Measurements from ENCODE around the gene SEZ6. TPM values are rescaled to one million over a fixed set of nuclear protein-coding genes. Genes with fewer than 3 reads are reported as not detected.

The SEZ6 gene
- total RNA-seq, 1 donor from 2014 or later, result 1.5 TPM

DNA sequence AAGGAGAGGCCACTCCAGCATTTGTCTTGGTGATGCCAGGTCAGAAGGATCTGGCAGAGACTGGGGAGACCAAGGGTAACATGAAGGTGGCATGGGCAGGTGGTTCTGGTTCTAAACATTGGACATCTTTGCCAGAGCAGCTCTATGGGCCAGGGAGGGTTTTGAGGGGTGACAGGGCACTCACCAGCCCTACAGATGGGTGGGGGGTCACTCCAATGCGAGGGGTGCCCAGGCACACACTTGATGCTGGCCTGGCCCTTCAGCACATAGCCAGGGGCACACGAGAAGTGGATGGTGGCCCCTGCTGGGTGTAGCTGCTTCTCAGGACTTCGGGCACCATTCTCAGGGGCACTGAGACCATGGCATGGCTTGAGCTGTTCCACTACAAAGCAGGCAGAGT is 49.0 kb downstream of the SEZ6 start:
- H3K4me3 Mint-ChIP-seq, result no peak overlapping the region

DNA sequence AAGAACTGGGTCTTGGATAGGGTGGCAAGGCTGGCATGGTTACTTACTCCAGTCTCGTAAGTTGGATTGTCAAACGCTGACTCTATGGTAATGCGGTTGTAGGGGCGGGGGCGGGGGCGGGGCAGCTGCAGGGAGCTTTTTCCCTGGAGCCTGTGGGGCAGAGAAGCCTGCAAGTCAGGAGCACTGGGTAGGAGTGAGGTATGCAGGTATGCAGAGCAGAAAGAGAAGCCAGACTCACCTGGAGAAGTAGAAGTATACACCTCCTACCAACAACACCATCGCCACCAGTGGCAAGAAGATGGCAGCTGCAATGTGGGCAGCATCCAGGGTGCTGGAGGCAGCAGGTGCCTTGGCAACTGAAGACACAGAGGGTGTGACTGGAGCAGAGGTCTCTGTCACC is 49.7 kb downstream of the SEZ6 start:
- no peaks in the 10 kb centered on the region for H3K27me3 ChIP-seq
- H3K4me1 ChIP-seq, result no peaks in the 10 kb centered on the region
- no peaks in the 10 kb centered on the region for H3K36me3 Mint-ChIP-seq
- H3K36me3 ChIP-seq, result no peaks in the 10 kb centered on the region
- no peak overlapping the region for H2AFZ ChIP-seq (replicated peaks)
- no peak overlapping the region for H3K27ac Mint-ChIP-seq
- H4K20me1 ChIP-seq (ENCODE audit: low read depth), result peaks cover 13% of the 10 kb centered on the region
- H3K4me3 ChIP-seq, result no peak overlapping the region
- H3K27me3 Mint-ChIP-seq (ENCODE audit: insufficient read depth, low read depth), result peaks cover 6% of the 10 kb centered on the region
- TF ChIP-seq EZH2phosphoT487 (IDR thresholded peaks at IDR 0.05), result no peak
- TF ChIP-seq, protein P1, sequence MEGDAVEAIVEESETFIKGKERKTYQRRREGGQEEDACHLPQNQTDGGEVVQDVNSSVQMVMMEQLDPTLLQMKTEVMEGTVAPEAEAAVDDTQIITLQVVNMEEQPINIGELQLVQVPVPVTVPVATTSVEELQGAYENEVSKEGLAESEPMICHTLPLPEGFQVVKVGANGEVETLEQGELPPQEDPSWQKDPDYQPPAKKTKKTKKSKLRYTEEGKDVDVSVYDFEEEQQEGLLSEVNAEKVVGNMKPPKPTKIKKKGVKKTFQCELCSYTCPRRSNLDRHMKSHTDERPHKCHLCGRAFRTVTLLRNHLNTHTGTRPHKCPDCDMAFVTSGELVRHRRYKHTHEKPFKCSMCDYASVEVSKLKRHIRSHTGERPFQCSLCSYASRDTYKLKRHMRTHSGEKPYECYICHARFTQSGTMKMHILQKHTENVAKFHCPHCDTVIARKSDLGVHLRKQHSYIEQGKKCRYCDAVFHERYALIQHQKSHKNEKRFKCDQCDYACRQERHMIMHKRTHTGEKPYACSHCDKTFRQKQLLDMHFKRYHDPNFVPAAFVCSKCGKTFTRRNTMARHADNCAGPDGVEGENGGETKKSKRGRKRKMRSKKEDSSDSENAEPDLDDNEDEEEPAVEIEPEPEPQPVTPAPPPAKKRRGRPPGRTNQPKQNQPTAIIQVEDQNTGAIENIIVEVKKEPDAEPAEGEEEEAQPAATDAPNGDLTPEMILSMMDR (IDR thresholded peaks at IDR 0.05), result no peak
- no peak for TF ChIP-seq EZH2 (IDR thresholded peaks at IDR 0.05)
- no peaks in the 10 kb centered on the region for H3K9me3 ChIP-seq (ENCODE audit: low read depth)
- peaks cover 1% of the 10 kb centered on the region for H3K79me2 ChIP-seq (ENCODE audit: low read depth)
- H3K9ac ChIP-seq, result no peak overlapping the region
- H3K4me1 Mint-ChIP-seq, result no peaks in the 10 kb centered on the region
- DNase-seq (ENCODE audit: low spot score), result no peak
- H3K27ac ChIP-seq, result no peak overlapping the region
- peaks cover 18% of the 10 kb centered on the region for H3F3A ChIP-seq (ENCODE audit: low read depth)
- no peak overlapping the region for H3K4me3 Mint-ChIP-seq
- H3K4me2 ChIP-seq, result no peak overlapping the region
- no peaks in the 10 kb centered on the region for H3K9me3 Mint-ChIP-seq

More for the DNA sequence above, 49.0 kb downstream of the SEZ6 start:
- Histone ChIP-seq H3K9me3 (ENCODE audit: low read depth) (no peaks in the 10 kb centered on the region), H4K20me1 (ENCODE audit: low read depth) (peaks cover 13% of the 10 kb centered on the region), H3K4me2 (no peak overlapping the region), H3K9ac (no peak overlapping the region), H3K4me3 (no peak overlapping the region), H3F3A (ENCODE audit: low read depth) (peaks cover 14% of the 10 kb centered on the region), H2AFZ (replicated peaks) (no peak overlapping the region), H3K27me3 (no peaks in the 10 kb centered on the region), H3K4me1 (no peaks in the 10 kb centered on the region), H3K27ac (no peak overlapping the region), H3K79me2 (ENCODE audit: low read depth) (no peaks in the 10 kb centered on the region), H3K36me3 (no peaks in the 10 kb centered on the region)
- H3K36me3 Mint-ChIP-seq, result no peaks in the 10 kb centered on the region
- no peaks in the 10 kb centered on the region for H3K4me1 Mint-ChIP-seq
- no peak overlapping the region for H3K27ac Mint-ChIP-seq
- H3K9me3 Mint-ChIP-seq, result no peaks in the 10 kb centered on the region
- DNase-seq (ENCODE audit: low spot score), result no peak
- peaks cover 9% of the 10 kb centered on the region for H3K27me3 Mint-ChIP-seq (ENCODE audit: insufficient read depth, low read depth)
- TF ChIP-seq EZH2phosphoT487 (IDR thresholded peaks at IDR 0.05), result no peak
- TF ChIP-seq, protein P1 (IDR thresholded peaks at IDR 0.05), result no peak
- TF ChIP-seq EZH2 (IDR thresholded peaks at IDR 0.05), result no peak

DNA sequence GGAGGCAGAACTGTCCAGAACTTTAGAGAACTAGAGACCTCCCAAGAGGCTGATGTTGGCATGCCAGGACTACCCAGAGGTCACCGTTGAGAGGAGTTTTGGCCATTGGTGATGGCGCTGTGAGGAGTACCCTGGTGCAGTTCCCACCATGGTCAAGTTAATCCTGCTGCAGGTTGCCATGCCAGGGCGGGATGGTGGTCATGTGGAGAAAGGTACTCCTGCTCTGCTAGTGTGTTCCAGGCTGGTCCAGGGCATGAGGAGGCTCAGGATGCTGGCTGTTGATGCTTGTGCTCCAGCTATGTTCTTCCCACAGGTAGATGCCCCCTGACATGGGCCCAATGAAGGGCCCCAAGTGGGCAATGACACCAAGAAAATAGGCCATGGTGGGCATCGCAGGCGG is 50.4 kb downstream of the SEZ6 start:
- no peaks in the 10 kb centered on the region for H3K36me3 ChIP-seq
- H3K79me2 ChIP-seq (ENCODE audit: low read depth), result peaks cover 8% of the 10 kb centered on the region
- no peaks in the 10 kb centered on the region for H3K9me3 ChIP-seq (ENCODE audit: low read depth)
- no peak overlapping the region for H3K4me2 ChIP-seq
- H3K36me3 Mint-ChIP-seq, result no peaks in the 10 kb centered on the region
- H3K4me3 Mint-ChIP-seq, result no peak overlapping the region
- no peaks in the 10 kb centered on the region for H3K4me1 ChIP-seq
- no peaks in the 10 kb centered on the region for H3K9me3 Mint-ChIP-seq
- peaks cover 26% of the 10 kb centered on the region for H3F3A ChIP-seq (ENCODE audit: low read depth)
- H3K27me3 ChIP-seq, result no peaks in the 10 kb centered on the region
- H3K4me3 ChIP-seq, result no peak overlapping the region
- TF ChIP-seq, protein P1 (IDR thresholded peaks at IDR 0.05), result no peak
- TF ChIP-seq EZH2 (IDR thresholded peaks at IDR 0.05) (no peak), EZH2phosphoT487 (IDR thresholded peaks at IDR 0.05) (no peak)
- no peak overlapping the region for H3K27ac ChIP-seq
- no peak overlapping the region for H3K27ac Mint-ChIP-seq
- no peak for DNase-seq (ENCODE audit: low spot score)
- no peaks in the 10 kb centered on the region for H3K4me1 Mint-ChIP-seq
- no peak overlapping the region for H2AFZ ChIP-seq (replicated peaks)
- H4K20me1 ChIP-seq (ENCODE audit: low read depth), result peaks cover 13% of the 10 kb centered on the region
- H3K27me3 Mint-ChIP-seq (ENCODE audit: insufficient read depth, low read depth), result peaks cover 3% of the 10 kb centered on the region
- H3K9ac ChIP-seq, result no peak overlapping the region

Data from neural progenitor cell (in vitro differentiated cells).